ENCODE measurements around the gene GAS2. TPM values are rescaled to one million over a fixed set of nuclear protein-coding genes. Genes with fewer than 3 reads are reported as not detected.

Gene GAS2
- total and polyA plus RNA-seq, 4 donors = 0.18 to 2.1 (median 1.1) TPM

DNA sequence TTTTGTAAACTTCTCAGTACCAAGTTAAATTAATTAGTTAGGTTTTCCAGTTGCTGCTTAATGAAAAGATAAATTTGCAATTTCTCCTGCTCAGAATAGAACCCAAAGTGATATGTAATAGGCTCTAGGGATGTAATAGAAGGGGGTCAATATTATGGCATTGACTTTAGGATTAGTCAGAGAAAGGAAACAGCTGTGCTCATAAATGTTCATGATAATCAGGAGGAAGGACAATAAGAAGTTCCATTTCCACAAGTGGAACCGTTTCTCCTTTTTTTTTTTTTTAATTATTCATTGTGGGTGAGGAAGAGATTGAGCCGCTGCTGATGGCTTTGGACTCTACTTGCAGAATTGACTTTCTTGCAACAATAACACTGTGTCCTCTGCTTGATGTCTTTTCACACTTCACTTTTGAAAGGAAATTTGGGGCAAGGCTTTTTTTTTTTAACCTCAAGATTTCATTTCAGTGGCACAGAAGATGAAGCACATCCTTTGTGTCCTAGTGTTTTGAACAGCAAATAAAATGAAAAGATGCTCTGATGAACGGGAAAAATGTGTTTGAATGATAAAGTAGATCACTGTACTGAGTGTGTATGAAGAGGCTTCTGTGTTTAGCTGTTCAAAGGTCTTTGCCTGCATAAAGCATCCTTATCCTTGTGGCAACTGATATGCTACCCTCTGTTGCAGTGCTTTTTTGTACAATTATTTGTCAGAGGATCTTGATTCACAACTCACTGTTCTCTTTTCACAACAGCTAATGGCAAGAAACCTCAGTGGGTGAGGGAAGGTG lies 62.4 kb downstream of the GAS2 start:
- no peak overlapping the region for H3K4me3 ChIP-seq (ENCODE audit: low read length in 2 of 2)
- DNase-seq (no peak), ATAC-seq (ENCODE audit: low FRiP score) (no peak)
- 76 to 77% methylated on average over 3 of the region's 3 CpGs for WGBS, 2 donors
- no peak overlapping the region for H3K27ac ChIP-seq (ENCODE audit: low read depth in 1 of 2, low read length in 2 of 2)
- H3K9me3 ChIP-seq (ENCODE audit: control insufficient read depth, low read length) = no peaks in the 10 kb centered on the region
- intact Hi-C loops (cut with DNase I) = no loop called here
- H3K4me1 ChIP-seq (ENCODE audit: control insufficient read depth in 1 of 2, insufficient read depth in 2 of 2, low read length in 2 of 2) = no peaks in the 10 kb centered on the region
- H3K36me3 ChIP-seq (ENCODE audit: control insufficient read depth in 1 of 2, insufficient read depth in 2 of 2, low read length in 1 of 2) = no peaks in the 10 kb centered on the region
- H3K27me3 ChIP-seq (ENCODE audit: control insufficient read depth in 1 of 2, insufficient read depth in 2 of 2, low read length in 1 of 2) = no peaks in the 10 kb centered on the region

DNA sequence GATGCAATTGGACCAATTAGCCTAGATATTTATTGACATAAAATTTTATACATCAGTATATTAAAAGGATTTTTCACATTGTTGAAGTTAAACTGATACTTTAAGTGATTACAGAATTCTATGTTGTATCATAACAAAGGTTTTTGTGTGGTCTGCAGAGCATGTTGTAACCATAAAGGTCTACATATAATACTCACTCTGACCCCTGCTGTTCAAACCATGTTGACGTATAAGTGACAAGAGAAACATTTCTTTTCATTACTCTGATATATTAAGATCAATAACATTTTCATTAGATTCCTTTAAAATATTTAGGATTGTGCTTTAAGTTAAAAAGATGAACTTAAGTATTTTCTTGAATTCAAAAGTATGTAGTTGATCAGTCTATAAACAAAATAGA lies 63.9 kb downstream of the GAS2 start:
- ATAC-seq (ENCODE audit: low FRiP score) (no peak), DNase-seq (no peak)
- WGBS, 2 donors = 0 to 45% methylated on average over 1 of the region's 1 CpG

DNA sequence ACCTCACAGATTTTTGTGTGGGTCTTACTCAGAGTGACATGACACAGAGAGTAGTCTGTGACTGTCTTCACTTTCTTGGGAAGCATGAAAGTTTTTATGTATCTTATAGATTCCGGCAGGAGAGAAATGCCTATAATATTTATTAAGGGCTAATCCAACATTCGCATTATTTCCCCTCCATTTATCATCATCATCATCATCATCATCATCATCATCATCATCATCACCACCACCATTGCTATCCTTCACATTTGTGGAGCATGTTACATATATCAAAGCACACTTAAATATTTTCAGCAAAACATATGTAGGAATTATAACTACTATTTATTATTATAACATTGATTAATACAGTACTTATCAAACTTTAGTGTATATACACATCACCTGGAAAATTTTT lies 66.2 kb downstream of the GAS2 start:
- DNase-seq (no peak), ATAC-seq (ENCODE audit: low FRiP score) (no peak)
- Histone ChIP-seq H3K27ac (ENCODE audit: low read depth in 1 of 2, low read length in 2 of 2) (no peak overlapping the region), H3K27me3 (ENCODE audit: control insufficient read depth in 1 of 2, insufficient read depth in 2 of 2, low read length in 1 of 2) (no peaks in the 10 kb centered on the region), H3K36me3 (ENCODE audit: control insufficient read depth in 1 of 2, insufficient read depth in 2 of 2, low read length in 1 of 2) (no peaks in the 10 kb centered on the region), H3K4me1 (ENCODE audit: control insufficient read depth in 1 of 2, insufficient read depth in 2 of 2, low read length in 2 of 2) (no peaks in the 10 kb centered on the region), H3K9me3 (ENCODE audit: control insufficient read depth, low read length) (no peaks in the 10 kb centered on the region), H3K4me3 (ENCODE audit: low read length in 2 of 2) (no peak overlapping the region)
- intact Hi-C loops (cut with DNase I) = no loop called here
- 48 to 97% methylated on average over 2 of the region's 2 CpGs for WGBS, 2 donors

More for the DNA sequence above, 63.9 kb downstream of the GAS2 start:
- intact Hi-C loops (cut with DNase I) = no loop called here
- Histone ChIP-seq H3K4me1 (ENCODE audit: control insufficient read depth in 1 of 2, insufficient read depth in 2 of 2, low read length in 2 of 2) (no peaks in the 10 kb centered on the region), H3K4me3 (ENCODE audit: low read length in 2 of 2) (no peak overlapping the region), H3K36me3 (ENCODE audit: control insufficient read depth in 1 of 2, insufficient read depth in 2 of 2, low read length in 1 of 2) (no peaks in the 10 kb centered on the region), H3K27ac (ENCODE audit: low read depth in 1 of 2, low read length in 2 of 2) (no peak overlapping the region), H3K9me3 (ENCODE audit: control insufficient read depth, low read length) (no peaks in the 10 kb centered on the region), H3K27me3 (ENCODE audit: control insufficient read depth in 1 of 2, insufficient read depth in 2 of 2, low read length in 1 of 2) (no peaks in the 10 kb centered on the region)

DNA sequence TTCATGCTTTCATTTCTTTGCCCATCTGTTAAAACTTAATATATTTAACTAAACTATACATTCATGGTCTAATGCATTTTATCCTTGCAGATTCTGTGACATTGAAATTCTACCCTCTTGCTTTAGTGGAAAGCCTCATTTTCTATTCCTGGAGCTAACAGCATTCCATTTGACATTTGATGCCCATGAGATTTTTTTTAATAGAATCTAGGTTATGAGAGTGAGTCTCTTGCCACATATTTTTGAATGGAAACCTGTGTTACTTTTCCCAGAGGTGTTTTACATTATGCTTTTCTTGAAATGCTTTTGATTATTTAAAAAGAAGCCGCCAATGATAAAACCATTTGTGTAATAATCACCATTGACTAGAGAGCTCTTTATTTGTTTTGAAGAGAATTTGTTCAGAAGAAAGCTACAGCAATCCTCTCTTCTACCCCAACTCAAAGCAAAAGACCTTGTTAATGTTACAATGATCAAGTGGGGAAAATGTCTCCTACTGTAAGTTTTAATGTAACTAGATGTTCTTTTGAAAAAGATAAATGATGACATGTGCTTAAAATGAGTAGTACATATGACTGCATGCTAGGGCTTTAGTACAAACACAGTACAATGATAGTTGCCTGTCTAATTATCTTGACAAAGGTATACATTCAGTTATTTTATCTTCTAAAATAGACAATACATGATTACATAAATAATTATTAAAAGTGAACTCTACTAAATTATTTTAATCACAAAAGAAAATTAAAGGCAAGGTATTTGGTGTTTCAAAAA lies 67.3 kb downstream of the GAS2 start:
- no peaks in the 10 kb centered on the region for H3K9me3 ChIP-seq (ENCODE audit: control insufficient read depth, low read length)
- no peak overlapping the region for H3K4me3 ChIP-seq (ENCODE audit: low read length in 2 of 2)
- H3K36me3 ChIP-seq (ENCODE audit: control insufficient read depth in 1 of 2, insufficient read depth in 2 of 2, low read length in 1 of 2) = no peaks in the 10 kb centered on the region
- no peaks in the 10 kb centered on the region for H3K27me3 ChIP-seq (ENCODE audit: control insufficient read depth in 1 of 2, insufficient read depth in 2 of 2, low read length in 1 of 2)
- no peaks in the 10 kb centered on the region for H3K4me1 ChIP-seq (ENCODE audit: control insufficient read depth in 1 of 2, insufficient read depth in 2 of 2, low read length in 2 of 2)
- no peak for DNase-seq
- no peak for ATAC-seq (ENCODE audit: low FRiP score)
- intact Hi-C loops (cut with DNase I) = no loop called here
- WGBS, 2 donors = 70 to 74% methylated on average over 1 of the region's 1 CpG
- no peak overlapping the region for H3K27ac ChIP-seq (ENCODE audit: low read depth in 1 of 2, low read length in 2 of 2)

DNA sequence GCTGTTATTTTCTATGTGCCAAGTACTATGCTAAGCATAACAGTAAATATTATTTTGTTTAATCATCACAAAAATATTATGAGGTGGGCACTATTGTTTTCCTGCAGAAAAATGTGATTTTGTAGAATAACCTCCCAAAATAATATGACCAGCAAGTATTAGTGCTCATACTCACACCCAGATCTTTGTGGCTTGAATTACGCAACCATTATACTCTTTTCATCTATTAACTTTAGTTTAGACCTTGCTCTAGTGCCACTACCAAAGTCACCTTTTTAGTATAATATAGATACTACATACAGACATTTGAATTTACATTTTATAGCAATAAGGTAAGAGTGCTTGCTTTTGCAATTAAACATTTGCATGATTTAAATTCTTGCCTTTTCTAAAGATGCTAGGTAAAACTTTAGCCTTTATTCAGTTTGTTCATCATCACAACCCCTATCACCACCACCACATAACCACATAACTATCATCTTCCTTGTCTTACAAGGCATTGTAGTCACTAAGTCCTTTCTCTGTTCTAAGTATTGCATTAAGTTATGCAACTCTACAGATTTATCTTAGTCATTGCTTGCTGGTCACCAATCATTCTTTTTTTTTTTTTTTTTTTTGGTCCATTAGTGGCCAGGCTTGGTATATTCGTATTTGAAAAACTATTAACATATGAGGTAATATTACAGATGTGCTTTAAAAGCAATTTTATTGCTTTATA lies 68.4 kb downstream of the GAS2 start:
- H3K36me3 ChIP-seq (ENCODE audit: control insufficient read depth in 1 of 2, insufficient read depth in 2 of 2, low read length in 1 of 2) = no peaks in the 10 kb centered on the region
- ATAC-seq (ENCODE audit: low FRiP score) (no peak), DNase-seq (no peak)
- no peaks in the 10 kb centered on the region for H3K4me1 ChIP-seq (ENCODE audit: control insufficient read depth in 1 of 2, insufficient read depth in 2 of 2, low read length in 2 of 2)
- no peak overlapping the region for H3K27ac ChIP-seq (ENCODE audit: low read depth in 1 of 2, low read length in 2 of 2)
- no peaks in the 10 kb centered on the region for H3K27me3 ChIP-seq (ENCODE audit: control insufficient read depth in 1 of 2, insufficient read depth in 2 of 2, low read length in 1 of 2)
- 89 to 92% methylated on average over 2 of the region's 2 CpGs for WGBS, 2 donors
- no peaks in the 10 kb centered on the region for H3K9me3 ChIP-seq (ENCODE audit: control insufficient read depth, low read length)
- no peak overlapping the region for H3K4me3 ChIP-seq (ENCODE audit: low read length in 2 of 2)
- intact Hi-C loops (cut with DNase I) = no loop called here

DNA sequence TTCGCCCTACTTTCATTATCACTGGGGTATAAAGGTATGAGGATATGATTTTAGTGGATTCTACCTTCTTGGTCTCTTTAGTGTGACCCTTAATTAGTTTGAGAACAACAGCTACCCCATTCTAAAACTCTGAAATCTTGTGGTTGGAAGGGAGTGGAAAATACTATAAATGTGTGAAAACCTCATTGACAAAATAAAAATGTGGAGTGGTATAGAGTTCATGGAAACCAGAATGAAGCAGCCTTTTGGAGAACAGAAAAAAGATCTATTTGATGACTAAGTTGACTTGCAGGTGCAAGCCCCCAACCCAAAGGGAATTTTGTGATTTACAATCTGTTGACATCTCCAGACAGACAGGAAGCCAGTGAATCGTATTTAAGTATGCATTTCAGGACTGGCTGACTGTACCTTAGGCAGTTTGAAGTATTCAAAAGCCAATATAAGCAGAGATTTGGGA lies 75.8 kb downstream of the GAS2 start:
- WGBS, 2 donors = 29 to 41% methylated on average over 2 of the region's 2 CpGs
- intact Hi-C loops (cut with DNase I) = no loop called here
- no peaks in the 10 kb centered on the region for H3K36me3 ChIP-seq (ENCODE audit: control insufficient read depth in 1 of 2, insufficient read depth in 2 of 2, low read length in 1 of 2)
- no peaks in the 10 kb centered on the region for H3K27me3 ChIP-seq (ENCODE audit: control insufficient read depth in 1 of 2, insufficient read depth in 2 of 2, low read length in 1 of 2)
- no peak for ATAC-seq (ENCODE audit: low FRiP score)
- H3K4me3 ChIP-seq (ENCODE audit: low read length in 2 of 2) = no peak overlapping the region
- no peak overlapping the region for H3K27ac ChIP-seq (ENCODE audit: low read depth in 1 of 2, low read length in 2 of 2)
- H3K9me3 ChIP-seq (ENCODE audit: control insufficient read depth, low read length) = no peaks in the 10 kb centered on the region
- no peaks in the 10 kb centered on the region for H3K4me1 ChIP-seq (ENCODE audit: control insufficient read depth in 1 of 2, insufficient read depth in 2 of 2, low read length in 2 of 2)
- DNase-seq = no peak

DNA sequence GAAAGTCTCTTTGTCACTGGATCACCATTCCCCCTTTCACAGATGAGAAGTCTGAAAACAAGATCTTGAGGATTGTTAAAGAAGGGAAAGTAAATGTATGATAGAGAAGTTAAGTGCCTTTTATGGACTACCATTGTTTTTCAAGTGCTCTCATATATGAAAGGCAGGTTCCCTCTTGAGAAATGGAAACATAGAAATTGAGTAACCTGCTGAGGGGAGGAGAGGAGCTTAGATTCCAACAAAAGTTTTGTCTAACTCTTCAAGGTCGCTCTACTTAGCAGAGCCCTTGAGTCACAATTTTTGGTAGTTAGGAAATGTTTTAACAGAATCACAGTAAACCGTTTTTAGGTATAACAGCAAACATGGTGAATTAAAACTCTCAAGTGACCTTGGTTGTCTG lies 83.1 kb downstream of the GAS2 start:
- no peaks in the 10 kb centered on the region for H3K4me1 ChIP-seq (ENCODE audit: control insufficient read depth in 1 of 2, insufficient read depth in 2 of 2, low read length in 2 of 2)
- DNase-seq (no peak), ATAC-seq (ENCODE audit: low FRiP score) (no peak)
- WGBS, 2 donors = 81 to 88% methylated on average over 2 of the region's 2 CpGs
- intact Hi-C loops (cut with DNase I) = no loop called here
- no peaks in the 10 kb centered on the region for H3K36me3 ChIP-seq (ENCODE audit: control insufficient read depth in 1 of 2, insufficient read depth in 2 of 2, low read length in 1 of 2)
- no peak overlapping the region for H3K27ac ChIP-seq (ENCODE audit: low read depth in 1 of 2, low read length in 2 of 2)
- no peaks in the 10 kb centered on the region for H3K9me3 ChIP-seq (ENCODE audit: control insufficient read depth, low read length)
- no peak overlapping the region for H3K4me3 ChIP-seq (ENCODE audit: low read length in 2 of 2)
- no peaks in the 10 kb centered on the region for H3K27me3 ChIP-seq (ENCODE audit: control insufficient read depth in 1 of 2, insufficient read depth in 2 of 2, low read length in 1 of 2)

DNA sequence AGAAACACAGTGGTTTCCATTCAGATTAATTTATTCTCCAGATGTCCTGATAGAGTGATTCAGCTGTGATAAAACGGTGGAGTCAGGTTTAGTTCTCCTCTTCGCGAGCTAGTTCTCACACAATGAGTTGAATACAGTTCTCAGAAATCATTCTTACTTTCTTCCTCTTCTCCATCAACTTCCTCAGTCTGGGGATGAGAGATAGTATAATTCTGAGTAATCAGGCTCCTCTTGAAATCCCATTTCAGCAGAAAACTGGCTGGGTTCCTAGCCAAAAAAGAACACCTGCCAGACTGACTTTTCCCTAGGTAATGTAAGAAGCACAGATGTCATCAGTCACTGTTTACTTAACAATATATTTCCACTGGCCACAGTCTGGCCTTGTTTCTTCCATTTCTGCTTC lies 86.5 kb downstream of the GAS2 start:
- Histone ChIP-seq H3K27me3 (ENCODE audit: control insufficient read depth in 1 of 2, insufficient read depth in 2 of 2, low read length in 1 of 2) (no peaks in the 10 kb centered on the region), H3K27ac (ENCODE audit: low read depth in 1 of 2, low read length in 2 of 2) (no peak overlapping the region), H3K36me3 (ENCODE audit: control insufficient read depth in 1 of 2, insufficient read depth in 2 of 2, low read length in 1 of 2) (no peaks in the 10 kb centered on the region), H3K4me3 (ENCODE audit: low read length in 2 of 2) (no peak overlapping the region), H3K9me3 (ENCODE audit: control insufficient read depth, low read length) (no peaks in the 10 kb centered on the region), H3K4me1 (ENCODE audit: control insufficient read depth in 1 of 2, insufficient read depth in 2 of 2, low read length in 2 of 2) (no peaks in the 10 kb centered on the region)
- intact Hi-C loops (cut with DNase I) = no loop called here
- 81 to 88% methylated on average over 3 of the region's 3 CpGs for WGBS, 2 donors
- no peak for DNase-seq
- ATAC-seq (ENCODE audit: low FRiP score) = no peak
